Measurements from ENCODE around the gene E2F2. TPM values are rescaled to one million over a fixed set of nuclear protein-coding genes. Genes with fewer than 3 reads are reported as not detected.
A peak's percentile ranks its signal among the peaks of the same experiment; 100 is the strongest.

The E2F2 gene
- total RNA-seq, 1 donor from 2014 or later = 7.8 TPM

- no peak for DNase-seq (ENCODE audit: low spot score, unreplicated experiment)
- Mint-ChIP-seq H3K36me3 (ENCODE audit: insufficient read depth) (peaks cover 16% of the 10 kb centered on the region), H3K4me3 (ENCODE audit: low read depth) (peak overlapping the region; percentile 96), H3K27ac (peak overlapping the region; percentile 100), H3K9me3 (ENCODE audit: low read depth) (no peaks in the 10 kb centered on the region), H3K27me3 (no peaks in the 10 kb centered on the region), H3K4me1 (ENCODE audit: low read depth) (peaks cover 49% of the 10 kb centered on the region)
- TF ChIP-seq, protein P1, sequence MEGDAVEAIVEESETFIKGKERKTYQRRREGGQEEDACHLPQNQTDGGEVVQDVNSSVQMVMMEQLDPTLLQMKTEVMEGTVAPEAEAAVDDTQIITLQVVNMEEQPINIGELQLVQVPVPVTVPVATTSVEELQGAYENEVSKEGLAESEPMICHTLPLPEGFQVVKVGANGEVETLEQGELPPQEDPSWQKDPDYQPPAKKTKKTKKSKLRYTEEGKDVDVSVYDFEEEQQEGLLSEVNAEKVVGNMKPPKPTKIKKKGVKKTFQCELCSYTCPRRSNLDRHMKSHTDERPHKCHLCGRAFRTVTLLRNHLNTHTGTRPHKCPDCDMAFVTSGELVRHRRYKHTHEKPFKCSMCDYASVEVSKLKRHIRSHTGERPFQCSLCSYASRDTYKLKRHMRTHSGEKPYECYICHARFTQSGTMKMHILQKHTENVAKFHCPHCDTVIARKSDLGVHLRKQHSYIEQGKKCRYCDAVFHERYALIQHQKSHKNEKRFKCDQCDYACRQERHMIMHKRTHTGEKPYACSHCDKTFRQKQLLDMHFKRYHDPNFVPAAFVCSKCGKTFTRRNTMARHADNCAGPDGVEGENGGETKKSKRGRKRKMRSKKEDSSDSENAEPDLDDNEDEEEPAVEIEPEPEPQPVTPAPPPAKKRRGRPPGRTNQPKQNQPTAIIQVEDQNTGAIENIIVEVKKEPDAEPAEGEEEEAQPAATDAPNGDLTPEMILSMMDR (IDR thresholded peaks at IDR 0.05; ENCODE audit: unreplicated experiment) = no peak
These were observed 24.4 kb upstream of the E2F2 start for GRCh38 chr1:23555270-23555985.

- TF ChIP-seq, protein P1 (IDR thresholded peaks at IDR 0.05; ENCODE audit: unreplicated experiment) = peak; percentile 35
- peak overlapping the region; percentile 100 for H3K27ac Mint-ChIP-seq
- H3K36me3 Mint-ChIP-seq (ENCODE audit: insufficient read depth) = peaks cover 16% of the 10 kb centered on the region
- DNase-seq (ENCODE audit: low spot score, unreplicated experiment) = peak; percentile 85
- H3K4me1 Mint-ChIP-seq (ENCODE audit: low read depth) = peaks cover 44% of the 10 kb centered on the region
- H3K27me3 Mint-ChIP-seq = no peaks in the 10 kb centered on the region
- H3K4me3 Mint-ChIP-seq (ENCODE audit: low read depth) = peak overlapping the region; percentile 96
- H3K9me3 Mint-ChIP-seq (ENCODE audit: low read depth) = no peaks in the 10 kb centered on the region
These were observed 23.6 kb upstream of the E2F2 start for GRCh38 chr1:23554481-23555269.

- Mint-ChIP-seq H3K27me3 (no peaks in the 10 kb centered on the region), H3K4me1 (ENCODE audit: low read depth) (peaks cover 42% of the 10 kb centered on the region), H3K4me3 (ENCODE audit: low read depth) (peak overlapping the region; percentile 79), H3K27ac (peak overlapping the region; percentile 96), H3K36me3 (ENCODE audit: insufficient read depth) (peaks cover 16% of the 10 kb centered on the region), H3K9me3 (ENCODE audit: low read depth) (no peaks in the 10 kb centered on the region)
- TF ChIP-seq, protein P1 (IDR thresholded peaks at IDR 0.05; ENCODE audit: unreplicated experiment) = no peak
- no peak for DNase-seq (ENCODE audit: low spot score, unreplicated experiment)
These were observed 23.1 kb upstream of the E2F2 start for GRCh38 chr1:23554127-23554480.

DNA sequence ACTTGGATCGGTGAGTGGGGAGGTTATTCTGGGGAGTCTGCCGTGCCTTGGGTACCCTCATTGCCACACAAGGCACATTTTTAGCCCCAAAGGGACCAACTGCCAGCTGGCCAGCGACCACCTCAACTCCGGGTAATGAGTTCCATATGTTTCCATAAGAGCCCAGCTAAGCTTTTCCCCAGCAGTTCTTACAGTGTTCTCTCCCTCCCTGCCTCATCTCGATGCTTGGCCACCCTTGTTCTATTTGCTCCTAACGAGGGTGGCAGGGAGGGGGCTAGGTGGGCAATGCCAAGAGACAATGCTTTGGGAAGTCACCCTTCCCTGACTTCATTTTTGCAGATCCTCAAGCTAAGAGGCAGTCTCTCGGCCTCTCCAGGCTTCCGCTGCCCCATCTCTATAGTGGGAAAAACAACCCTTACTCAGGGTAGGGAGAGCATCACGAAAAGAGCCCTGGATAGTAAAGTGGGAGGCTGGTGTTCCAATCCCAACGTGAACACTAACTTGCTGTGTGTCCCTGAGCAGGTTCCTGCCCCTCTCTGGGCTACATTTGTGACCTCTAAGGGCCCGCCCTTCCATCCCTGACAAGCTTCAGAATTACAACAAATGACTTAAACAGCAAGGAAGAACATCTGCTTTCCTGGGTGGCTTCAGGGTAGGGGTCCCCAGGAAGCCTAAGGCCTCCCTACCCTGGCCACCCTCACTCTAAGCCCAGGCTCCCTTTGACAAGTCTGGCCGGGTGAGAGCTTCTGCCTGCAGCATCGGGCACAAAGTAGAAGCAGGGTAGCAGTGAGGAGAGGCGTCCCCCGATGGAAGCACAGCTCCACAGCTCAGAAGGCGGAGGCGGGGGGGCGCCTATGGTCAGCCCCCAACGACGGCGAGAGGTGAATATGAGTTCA lies 22.4 kb upstream of the E2F2 start:
- no peaks in the 10 kb centered on the region for H3K9me3 Mint-ChIP-seq (ENCODE audit: low read depth)
- peaks cover 16% of the 10 kb centered on the region for H3K36me3 Mint-ChIP-seq (ENCODE audit: insufficient read depth)
- H3K4me3 Mint-ChIP-seq (ENCODE audit: low read depth) = peak overlapping the region; percentile 79
- no peaks in the 10 kb centered on the region for H3K27me3 Mint-ChIP-seq
- no peak for DNase-seq (ENCODE audit: low spot score, unreplicated experiment)
- TF ChIP-seq, protein P1 (IDR thresholded peaks at IDR 0.05; ENCODE audit: unreplicated experiment) = no peak
- peaks cover 42% of the 10 kb centered on the region for H3K4me1 Mint-ChIP-seq (ENCODE audit: low read depth)
- H3K27ac Mint-ChIP-seq = peak overlapping the region; percentile 96

GRCh38 chr1:23551849-23552248 lies 20.8 kb upstream of the E2F2 start:
- H3K9me3 Mint-ChIP-seq (ENCODE audit: low read depth) = no peaks in the 10 kb centered on the region
- TF ChIP-seq, protein P1 (IDR thresholded peaks at IDR 0.05; ENCODE audit: unreplicated experiment) = no peak
- H3K4me3 Mint-ChIP-seq (ENCODE audit: low read depth) = no peak overlapping the region
- no peaks in the 10 kb centered on the region for H3K27me3 Mint-ChIP-seq
- peaks cover 41% of the 10 kb centered on the region for H3K4me1 Mint-ChIP-seq (ENCODE audit: low read depth)
- H3K36me3 Mint-ChIP-seq (ENCODE audit: insufficient read depth) = peaks cover 2% of the 10 kb centered on the region
- no peak overlapping the region for H3K27ac Mint-ChIP-seq
- DNase-seq (ENCODE audit: low spot score, unreplicated experiment) = no peak
